Fibroblast of skin of scalp (primary cell): ENCODE measurements around the gene SCN2A.
"Not testable (repeated sequence)": the region's sequence is repeated elsewhere in the genome, so short reads cannot be mapped to it uniquely, and the experiment has no call there.

ENCODE experiments used
- DNase-seq: peaks from one replicate; pipeline ENCODE4 v3.0.0-alpha.2; 2013

SCN2A gene

GRCh38 chr2:165253178-165253577, 14.0 kb downstream of the SCN2A start:
- DNase-seq, result no peak

GRCh38 chr2:165256618-165257017, 17.4 kb downstream of the SCN2A start:
- no peak for DNase-seq

- DNase-seq, result not testable (repeated sequence)
These were observed 21.1 kb downstream of the SCN2A start for GRCh38 chr2:165260347-165260746.

- DNase-seq, result no peak
These were observed 29.5 kb downstream of the SCN2A start for GRCh38 chr2:165268754-165269153.

GRCh38 chr2:165273176-165273575, 34.0 kb downstream of the SCN2A start:
- peak; percentile 9 for DNase-seq

GRCh38 chr2:165274698-165275097, 35.5 kb downstream of the SCN2A start:
- DNase-seq, result no peak

GRCh38 chr2:165275932-165276331, 36.7 kb downstream of the SCN2A start:
- DNase-seq, result no peak

GRCh38 chr2:165277295-165277694, 38.1 kb downstream of the SCN2A start:
- peak; percentile 7 for DNase-seq

- no peak for DNase-seq
These were observed 38.8 kb downstream of the SCN2A start for GRCh38 chr2:165277860-165278656.

GRCh38 chr2:165280356-165280755, 41.1 kb downstream of the SCN2A start:
- no peak for DNase-seq

- DNase-seq, result no peak
These were observed 42.2 kb downstream of the SCN2A start for GRCh38 chr2:165281387-165281786.

GRCh38 chr2:165283342-165283741, 44.1 kb downstream of the SCN2A start:
- DNase-seq, result no peak

GRCh38 chr2:165287094-165287778, 48.0 kb downstream of the SCN2A start:
- DNase-seq, result no peak

GRCh38 chr2:165289069-165289468, 49.9 kb downstream of the SCN2A start:
- DNase-seq, result no peak

- DNase-seq, result peak; percentile 85
These were observed 54.5 kb downstream of the SCN2A start for GRCh38 chr2:165293440-165294420.

GRCh38 chr2:165294912-165295311, 55.7 kb downstream of the SCN2A start:
- DNase-seq, result no peak

GRCh38 chr2:165295643-165296042, 56.4 kb downstream of the SCN2A start:
- DNase-seq, result no peak

- DNase-seq, result no peak
These were observed 66.3 kb downstream of the SCN2A start for GRCh38 chr2:165305391-165306096.

GRCh38 chr2:165307317-165307716, 68.1 kb downstream of the SCN2A start:
- no peak for DNase-seq

- DNase-seq, result no peak
These were observed 72.7 kb downstream of the SCN2A start for GRCh38 chr2:165311949-165312348.

GRCh38 chr2:165312999-165313398, 73.8 kb downstream of the SCN2A start:
- no peak for DNase-seq

GRCh38 chr2:165313509-165313908, 74.3 kb downstream of the SCN2A start:
- DNase-seq, result no peak
